Osteocyte (in vitro differentiated cells): ENCODE measurements around the gene ZNF438. TPM values are rescaled to one million over a fixed set of nuclear protein-coding genes. Genes with fewer than 3 reads are reported as not detected.

Source experiments
- DNase-seq: peaks from one replicate; pipeline ENCODE4 v3.0.0; 2021; ENCODE audit warnings: mixed read lengths; ENCODE audit not compliant: unreplicated experiment; ENCODE audit errors: extremely low spot score
- H3K27ac Mint-ChIP-seq: one replicate; pipeline ENCODE4 v1.8.0; 2021; ENCODE audit warnings: mild to moderate bottlenecking, mixed read lengths; ENCODE audit not compliant: unreplicated experiment
- H3K27me3 Mint-ChIP-seq: one replicate; pipeline ENCODE4 v1.8.0; 2021; ENCODE audit warnings: mixed read lengths; ENCODE audit not compliant: unreplicated experiment
- H3K36me3 Mint-ChIP-seq: one replicate; pipeline ENCODE4 v1.8.0; 2021; ENCODE audit warnings: mixed read lengths; ENCODE audit not compliant: unreplicated experiment
- H3K4me1 Mint-ChIP-seq: one replicate; pipeline ENCODE4 v1.8.0; 2021; ENCODE audit warnings: mixed read lengths; ENCODE audit not compliant: unreplicated experiment
- H3K4me3 Mint-ChIP-seq: one replicate; pipeline ENCODE4 v1.8.0; 2021; ENCODE audit warnings: mild to moderate bottlenecking, moderate library complexity, mixed read lengths; ENCODE audit not compliant: unreplicated experiment
- H3K9me3 Mint-ChIP-seq: one replicate; pipeline ENCODE4 v1.8.0; 2021; ENCODE audit warnings: mixed read lengths; ENCODE audit not compliant: unreplicated experiment
- CTCF ChIP-seq: fragments of 200-600 bp; sonication (generic); IDR thresholded peaks from 2 replicates; pipeline ENCODE4 v1.5.0; 2021; ENCODE audit warnings: antibody characterized with exemption, mild to moderate bottlenecking, moderate library complexity
- total RNA-seq: library from RNA; stranded (reverse); gene quantifications from 2 replicates; pipeline ENCODE4 v1.2.1, GENCODE V29; 2021

The ZNF438 gene
- total RNA-seq, 1 donor from 2014 or later: 4.8 TPM

- Mint-ChIP-seq H3K27ac (no peak overlapping the region), H3K9me3 (no peaks in the 10 kb centered on the region)
- TF ChIP-seq CTCF: no peak
These were observed 11.5 kb downstream of the ZNF438 start for GRCh38 chr10:31020209-31020608.

GRCh38 chr10:31018962-31019361, 12.7 kb downstream of the ZNF438 start:
- no peak for TF ChIP-seq CTCF
- DNase-seq: no peak
- H3K4me3 Mint-ChIP-seq: no peak overlapping the region
- no peak overlapping the region for H3K27ac Mint-ChIP-seq
- H3K9me3 Mint-ChIP-seq: no peaks in the 10 kb centered on the region
- H3K4me1 Mint-ChIP-seq: peaks cover 6% of the 10 kb centered on the region
- H3K27me3 Mint-ChIP-seq: no peaks in the 10 kb centered on the region
- no peaks in the 10 kb centered on the region for H3K36me3 Mint-ChIP-seq

More at GRCh38 chr10:31020209-31020608, 11.5 kb downstream of the ZNF438 start:
- Mint-ChIP-seq H3K4me1 (peaks cover 6% of the 10 kb centered on the region), H3K36me3 (no peaks in the 10 kb centered on the region), H3K4me3 (no peak overlapping the region), H3K27me3 (no peaks in the 10 kb centered on the region)
- DNase-seq: no peak

GRCh38 chr10:31018356-31018750, 13.3 kb downstream of the ZNF438 start:
- Mint-ChIP-seq H3K4me1 (peaks cover 6% of the 10 kb centered on the region), H3K9me3 (peaks cover 3% of the 10 kb centered on the region), H3K4me3 (no peak overlapping the region), H3K27ac (no peak overlapping the region), H3K27me3 (no peaks in the 10 kb centered on the region), H3K36me3 (peaks cover 3% of the 10 kb centered on the region)
- DNase-seq: no peak
- no peak for TF ChIP-seq CTCF

- Mint-ChIP-seq H3K4me3 (no peak overlapping the region), H3K27ac (no peak overlapping the region), H3K4me1 (peaks cover 6% of the 10 kb centered on the region), H3K9me3 (peaks cover 4% of the 10 kb centered on the region), H3K27me3 (no peaks in the 10 kb centered on the region), H3K36me3 (peaks cover 3% of the 10 kb centered on the region)
- DNase-seq: no peak
- no peak for TF ChIP-seq CTCF
These were observed 13.9 kb downstream of the ZNF438 start for GRCh38 chr10:31017534-31018355.

GRCh38 chr10:31014161-31014875, 17.3 kb downstream of the ZNF438 start:
- no peak for TF ChIP-seq CTCF
- Mint-ChIP-seq H3K9me3 (peaks cover 4% of the 10 kb centered on the region), H3K36me3 (peaks cover 3% of the 10 kb centered on the region), H3K27me3 (no peaks in the 10 kb centered on the region), H3K4me3 (no peak overlapping the region), H3K27ac (no peak overlapping the region), H3K4me1 (peaks cover 14% of the 10 kb centered on the region)
- DNase-seq: no peak
